OCI-M2 (cell line): ENCODE results near the gene ECT2L.

Experiments
- DNase-seq: peaks from one replicate; lab custom pipeline; 2025; ENCODE audit not compliant: unreplicated experiment; lab: John Stamatoyannopoulos, UW

Gene ECT2L

DNA sequence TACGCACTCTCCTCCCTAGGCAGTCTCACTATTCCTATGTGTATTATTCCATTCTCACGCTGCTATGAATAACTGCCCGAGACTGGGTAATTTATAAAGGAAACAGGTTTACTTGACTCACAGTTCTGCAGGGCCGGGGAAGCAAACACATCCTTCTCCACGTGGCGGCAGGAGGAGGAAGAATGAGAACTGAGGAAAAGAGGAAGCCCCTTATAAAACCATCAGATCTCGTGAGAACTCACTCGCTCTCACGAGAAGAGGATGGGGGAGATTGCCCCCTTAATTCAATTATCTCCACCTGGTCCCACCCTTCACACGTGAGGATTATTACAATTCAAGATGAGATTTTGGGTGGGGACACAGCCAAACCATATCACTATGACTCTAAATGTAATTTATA, 61.9 kb downstream of the ECT2L start:
- no peak for DNase-seq

DNA sequence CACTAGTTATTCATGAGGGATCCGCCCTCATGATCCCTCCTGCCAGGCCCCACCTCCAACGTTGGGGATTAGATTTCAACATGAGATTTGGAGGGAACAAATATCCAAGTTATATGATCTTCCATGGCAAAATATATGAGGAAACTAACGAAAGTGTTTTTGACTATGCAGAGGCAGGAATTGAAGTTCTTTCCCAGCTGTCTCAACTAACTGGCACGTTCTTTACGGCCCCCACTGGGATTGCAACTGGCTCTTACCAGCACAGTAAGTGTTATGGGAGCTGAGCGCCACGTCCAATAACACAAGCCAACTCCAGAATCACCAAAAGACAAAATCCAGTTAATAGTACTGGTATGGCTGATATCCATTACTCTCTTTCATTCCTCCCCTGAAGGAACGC, 66.6 kb downstream of the ECT2L start:
- DNase-seq: no peak

DNA sequence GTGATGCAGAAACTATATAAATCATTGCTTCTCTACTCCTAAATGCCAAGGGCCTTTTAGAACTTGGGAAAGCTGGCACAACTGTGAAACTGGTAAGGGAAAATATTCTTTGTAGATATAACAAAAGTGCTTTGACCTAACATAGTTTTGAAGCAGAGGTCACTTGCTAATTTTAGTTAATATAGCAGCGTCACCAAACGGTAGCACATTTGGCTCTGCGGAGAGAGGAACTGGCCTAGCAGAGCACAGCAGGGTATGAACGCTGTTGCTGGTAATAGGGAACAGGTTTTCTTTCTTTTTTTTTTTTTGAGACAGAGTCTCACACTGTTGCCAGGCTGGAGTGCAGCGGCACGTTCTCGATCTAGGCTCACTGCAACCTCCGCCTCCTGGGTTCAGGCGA, 67.4 kb downstream of the ECT2L start:
- no peak for DNase-seq

DNA sequence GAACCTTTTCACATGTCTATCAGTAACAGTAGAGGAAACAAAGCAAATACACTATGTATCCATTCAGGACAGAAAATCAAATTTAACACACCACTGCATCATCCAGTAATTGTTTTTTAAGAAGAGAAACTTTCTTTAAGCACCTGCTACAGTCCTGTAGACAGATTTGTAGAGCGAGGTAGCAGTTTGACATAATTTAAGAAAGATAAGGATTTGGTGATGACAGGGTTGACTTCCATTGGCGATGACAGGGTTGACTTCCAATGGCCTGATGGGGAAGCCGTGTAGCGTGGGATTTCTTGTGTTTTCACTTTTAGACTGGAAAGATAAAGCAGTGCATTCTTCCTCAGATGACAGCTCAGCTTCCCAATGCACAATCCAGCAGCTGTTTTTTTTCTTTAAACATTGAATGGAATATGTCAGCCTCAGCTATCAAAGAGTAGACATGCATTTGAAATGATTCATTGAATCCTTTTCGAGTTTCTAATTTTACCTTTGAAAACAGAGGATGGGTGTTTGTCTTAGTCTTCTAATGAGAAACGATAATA, 68.5 kb downstream of the ECT2L start:
- no peak for DNase-seq

DNA sequence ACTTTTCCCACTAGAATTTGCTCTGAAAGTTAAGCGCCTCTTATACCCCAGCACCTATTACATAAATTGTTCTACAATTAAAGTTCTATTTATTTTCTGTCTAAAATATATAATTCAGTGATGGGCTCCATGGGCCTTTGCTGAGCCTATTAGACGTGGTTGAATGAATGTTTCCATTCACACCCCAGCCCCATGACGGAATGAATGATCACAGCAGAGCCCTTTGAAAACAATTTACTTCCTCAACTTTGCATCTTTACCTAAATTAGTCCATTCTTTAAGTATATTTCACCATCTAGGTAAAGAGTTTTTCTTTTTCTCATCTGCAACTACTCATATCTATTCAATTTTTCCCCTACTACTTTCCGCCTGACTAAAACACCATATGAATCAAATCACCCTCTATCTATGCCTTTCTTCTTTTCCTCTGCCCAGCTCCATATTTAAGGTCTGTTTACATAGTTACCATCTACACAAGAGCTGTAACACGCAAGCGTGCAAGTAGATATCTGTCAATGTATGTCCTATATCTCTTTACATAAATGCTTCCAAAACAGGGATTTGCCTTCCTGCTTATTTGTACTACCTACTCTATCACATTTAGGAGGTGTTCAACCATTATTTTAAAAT, 69.7 kb downstream of the ECT2L start:
- no peak for DNase-seq

DNA sequence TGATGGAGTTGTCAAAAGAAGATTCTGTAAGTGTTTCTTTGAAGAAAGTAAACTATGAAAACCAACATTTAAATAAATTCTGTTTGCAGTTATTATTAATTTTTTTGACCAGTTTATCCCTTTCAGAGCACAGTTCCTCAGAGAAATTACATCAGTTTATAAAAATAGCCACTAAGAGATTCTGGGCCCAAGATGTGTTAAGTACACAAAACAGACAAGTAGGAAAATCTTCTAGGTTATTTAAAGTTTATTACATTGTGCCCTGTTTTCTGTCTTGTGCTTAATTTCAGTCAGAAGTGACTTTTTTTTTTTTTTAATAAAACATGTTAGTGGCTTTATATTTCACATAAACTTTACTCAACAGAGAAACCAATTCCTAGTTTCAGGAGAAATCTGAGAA, 72.3 kb downstream of the ECT2L start:
- DNase-seq: no peak

DNA sequence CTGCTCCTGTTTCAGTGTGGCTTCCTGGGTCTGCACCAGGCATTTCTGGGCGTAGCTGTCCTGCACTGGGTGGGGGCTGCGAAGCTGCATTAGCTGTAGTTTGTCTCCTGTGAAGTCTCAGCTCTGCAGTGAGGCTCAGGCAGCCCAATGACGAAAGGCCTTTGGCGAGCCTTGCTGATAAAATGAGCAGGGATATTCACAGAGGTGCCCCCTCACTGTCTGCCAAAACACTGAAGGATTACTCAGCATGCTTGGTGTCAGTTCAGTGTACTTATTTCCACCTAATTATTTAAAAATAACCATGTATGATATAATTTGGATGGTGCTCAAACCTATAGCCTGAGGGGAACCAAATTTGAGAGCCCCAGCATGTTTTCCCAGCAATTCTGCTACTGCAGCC, 73.5 kb downstream of the ECT2L start:
- no peak for DNase-seq

DNA sequence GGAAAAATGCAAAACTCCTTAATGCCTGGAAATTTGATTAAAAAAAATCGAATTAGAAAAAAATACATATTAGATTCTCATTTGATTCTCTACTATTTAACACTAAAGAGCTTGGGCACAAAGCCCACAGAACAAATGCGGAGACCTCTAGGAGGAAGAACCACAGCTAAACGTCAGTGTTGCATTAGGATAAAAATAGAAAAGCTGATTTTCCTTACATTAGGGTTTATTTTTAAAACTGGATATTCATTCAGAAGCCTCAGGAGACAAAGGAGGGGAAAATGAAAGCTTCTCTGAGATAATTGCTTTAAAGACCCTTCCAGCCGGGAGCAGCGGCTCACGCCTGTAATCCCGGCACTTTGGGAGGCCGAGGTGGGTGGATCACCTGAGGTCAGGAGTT, 77.3 kb downstream of the ECT2L start:
- DNase-seq: no peak

DNA sequence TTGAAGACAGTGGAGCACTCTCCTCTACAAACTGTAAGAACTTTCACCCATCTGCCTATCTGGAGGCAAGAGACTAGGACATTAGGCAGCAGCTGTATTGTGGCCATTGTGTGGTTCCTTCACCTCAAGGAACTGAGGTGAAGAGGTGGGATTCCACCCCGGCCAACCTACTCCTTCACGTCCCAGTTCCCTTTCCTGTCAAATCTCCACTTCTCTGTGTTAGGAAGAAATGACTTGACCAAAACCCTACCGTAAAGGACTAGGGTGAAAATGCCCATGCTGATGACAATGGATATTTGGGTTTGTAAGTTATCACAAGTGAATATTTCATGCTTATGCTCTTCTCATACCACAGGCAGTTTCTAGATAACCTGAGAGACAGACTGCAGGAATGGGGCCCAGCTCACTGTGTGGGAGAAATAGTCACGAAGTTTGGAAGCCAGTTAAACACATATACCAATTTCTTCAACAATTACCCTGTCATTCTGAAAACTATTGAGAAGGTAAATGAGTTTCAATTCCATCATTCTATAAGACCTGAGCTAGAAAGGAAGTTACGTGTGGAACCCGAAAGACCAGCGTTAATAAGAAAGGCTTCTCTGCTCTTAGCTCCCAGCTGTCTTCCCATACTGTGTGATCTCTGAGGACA, 86.6 kb downstream of the ECT2L start:
- no peak for DNase-seq

DNA sequence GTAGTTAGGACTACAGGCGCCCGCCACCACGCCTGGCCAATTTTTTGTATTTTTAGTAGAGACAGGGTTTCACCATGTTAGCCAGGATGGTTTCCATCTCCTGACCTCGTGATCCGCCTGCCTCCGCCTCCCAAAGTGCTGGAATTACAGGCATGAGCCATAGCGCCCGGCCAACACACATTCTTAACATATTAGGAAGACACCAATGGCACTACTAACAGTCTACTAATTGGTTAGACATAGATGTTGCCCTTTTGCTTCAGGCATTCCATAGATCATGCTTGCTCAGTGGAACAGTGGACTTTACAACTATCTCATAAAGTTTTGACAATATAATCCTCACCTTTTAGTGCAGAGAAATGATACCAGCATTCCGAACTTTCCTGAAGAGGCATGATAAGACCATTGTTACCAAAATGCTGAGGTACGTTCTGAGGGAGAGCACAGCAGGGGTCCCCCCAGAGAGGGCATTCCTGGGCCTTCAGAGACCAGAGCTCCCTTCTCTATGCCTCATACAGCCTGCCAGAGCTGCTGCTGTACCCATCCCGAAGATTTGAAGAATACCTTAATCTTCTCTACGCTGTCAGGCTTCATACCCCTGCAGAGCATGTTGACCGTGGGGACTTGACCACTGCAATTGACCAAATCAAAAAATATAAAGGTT, 89.4 kb downstream of the ECT2L start:
- DNase-seq: no peak

DNA sequence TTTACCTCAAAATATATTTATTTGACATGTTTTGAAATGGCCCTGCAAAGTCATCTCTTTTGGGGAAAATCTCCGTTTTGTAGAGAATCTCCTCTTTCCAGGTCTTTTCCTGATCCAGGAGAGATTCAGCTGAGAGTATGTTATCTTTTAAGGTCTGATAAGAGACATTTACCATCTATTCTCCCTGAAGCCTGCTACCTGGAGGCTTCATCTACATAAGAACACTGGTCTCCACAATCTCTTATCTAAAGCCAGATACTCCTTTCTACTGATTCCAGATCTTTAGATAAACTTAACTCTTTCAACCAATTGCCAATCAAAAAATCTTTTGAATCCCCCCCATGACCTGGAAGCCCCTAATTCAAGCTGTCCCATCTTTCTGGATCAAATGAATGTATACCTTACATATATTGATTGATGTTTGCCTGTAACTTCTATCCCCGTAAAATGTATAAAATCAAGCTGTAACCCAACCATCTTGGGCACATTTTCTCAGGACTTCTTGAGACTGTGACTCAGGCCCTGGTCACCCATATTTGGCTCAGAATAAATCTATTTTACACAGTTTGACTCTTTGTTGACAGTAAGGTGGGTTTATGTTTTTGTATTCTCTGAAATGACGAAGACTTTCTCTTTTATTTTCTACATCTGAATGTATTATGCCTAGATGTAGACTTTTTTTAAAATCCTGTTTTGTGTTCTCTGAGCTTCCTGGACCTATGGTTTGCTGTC, 95.5 kb downstream of the ECT2L start:
- DNase-seq: no peak

DNA sequence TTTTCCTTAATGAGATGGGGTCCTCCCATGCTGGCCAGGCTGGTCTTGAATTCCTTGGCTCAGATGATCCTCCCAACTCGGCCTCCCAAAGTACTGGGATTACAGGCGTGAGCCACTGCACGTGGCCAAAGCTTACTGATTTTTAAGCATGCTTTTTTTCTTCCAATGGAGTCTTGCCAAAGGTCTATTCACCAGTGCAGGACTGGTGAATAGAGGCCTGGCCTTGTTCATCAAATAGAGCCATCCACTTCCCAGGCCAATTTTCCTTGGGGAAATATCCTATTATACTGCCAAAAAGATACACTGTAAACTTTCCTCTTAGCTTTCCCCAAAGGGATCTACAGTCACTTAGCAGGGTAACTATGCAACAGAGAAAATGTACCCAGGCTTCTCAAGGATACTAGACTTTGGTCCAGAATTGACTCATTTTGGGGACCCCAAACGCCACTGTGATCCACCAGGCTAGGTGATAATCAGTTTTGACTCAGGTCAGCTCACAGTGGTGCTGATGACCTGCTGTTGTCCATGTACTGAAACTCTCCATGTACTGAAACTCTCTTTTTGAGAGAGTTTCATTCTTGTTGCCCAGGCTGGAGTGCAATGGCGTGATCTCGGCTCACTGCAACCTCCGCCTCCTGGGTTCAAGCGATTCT, 100.3 kb downstream of the ECT2L start:
- no peak for DNase-seq

DNA sequence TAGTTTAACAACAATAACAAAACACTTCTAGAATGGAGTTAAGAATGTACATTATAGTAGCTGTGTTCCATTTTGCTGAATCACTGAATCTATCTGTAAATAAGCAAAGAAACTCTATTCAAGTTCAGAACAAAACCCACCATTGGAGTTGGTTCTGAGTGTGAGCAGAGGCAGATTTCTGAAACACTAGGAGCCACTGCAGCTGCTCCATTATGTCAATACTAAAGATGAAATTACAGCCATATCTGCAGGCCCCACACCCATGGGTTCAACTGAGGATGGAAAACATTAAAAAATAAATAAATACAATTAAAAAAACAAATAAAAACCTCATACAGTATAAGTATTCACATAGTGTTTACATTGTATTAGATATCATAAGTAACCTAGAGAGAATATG, 101.1 kb downstream of the ECT2L start:
- DNase-seq: no peak

DNA sequence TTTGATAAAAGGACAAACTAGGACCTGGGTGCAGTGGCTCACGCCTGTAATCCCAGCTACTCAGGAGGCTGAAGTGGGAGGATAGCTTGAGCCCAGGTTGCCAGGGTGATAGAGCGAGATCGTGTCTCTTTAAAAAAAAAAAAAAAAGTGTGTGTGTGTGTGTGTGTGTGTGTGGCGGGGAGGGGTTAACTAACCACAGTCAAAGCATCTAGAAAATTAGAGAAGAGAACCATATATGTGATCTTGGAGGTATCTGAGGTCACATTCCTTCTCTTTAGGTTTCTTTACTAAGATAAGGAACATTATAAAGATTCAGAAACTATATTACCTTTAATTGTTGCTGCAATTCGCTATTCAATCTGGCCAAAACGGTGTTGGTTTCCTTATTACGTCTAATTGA, 111.3 kb downstream of the ECT2L start:
- no peak for DNase-seq

DNA sequence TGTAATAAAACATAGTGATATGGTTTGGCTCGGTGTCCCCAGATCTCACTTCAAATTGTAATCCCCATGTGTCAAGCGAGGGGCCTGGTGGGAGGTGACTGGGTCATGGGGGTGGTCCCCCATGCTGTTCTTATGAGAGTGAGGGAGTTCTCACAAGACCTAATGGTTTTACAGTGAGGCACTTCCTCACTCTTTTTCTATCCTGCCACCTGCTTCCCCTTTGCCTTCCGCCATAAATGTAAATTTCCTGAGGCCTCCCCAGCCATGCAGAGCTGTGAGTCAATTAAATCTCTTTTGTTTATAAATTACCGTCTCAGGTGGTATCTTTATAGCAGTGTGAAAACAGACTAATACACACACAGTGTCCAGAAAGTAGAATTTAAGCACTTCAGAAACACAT, 113.6 kb downstream of the ECT2L start:
- no peak for DNase-seq

DNA sequence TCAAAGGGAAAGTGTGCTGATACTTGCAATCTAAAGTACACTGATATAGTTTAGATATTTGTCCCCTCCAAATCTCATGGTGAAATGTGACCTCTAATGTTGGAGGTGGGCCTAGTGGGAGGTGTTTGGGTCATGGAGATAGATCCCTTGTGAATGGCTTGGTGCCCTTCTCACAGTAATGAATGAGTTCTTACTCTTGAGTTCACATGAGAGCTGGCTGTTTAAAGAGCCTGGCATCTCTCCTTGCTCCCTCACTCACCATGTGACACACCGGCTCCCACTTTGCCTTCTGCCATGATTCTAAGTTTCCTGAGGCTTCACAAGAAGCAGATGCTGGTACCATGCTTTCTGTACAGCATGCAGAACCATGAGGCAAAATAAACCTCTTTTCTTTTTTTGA, 114.1 kb downstream of the ECT2L start:
- DNase-seq: no peak

DNA sequence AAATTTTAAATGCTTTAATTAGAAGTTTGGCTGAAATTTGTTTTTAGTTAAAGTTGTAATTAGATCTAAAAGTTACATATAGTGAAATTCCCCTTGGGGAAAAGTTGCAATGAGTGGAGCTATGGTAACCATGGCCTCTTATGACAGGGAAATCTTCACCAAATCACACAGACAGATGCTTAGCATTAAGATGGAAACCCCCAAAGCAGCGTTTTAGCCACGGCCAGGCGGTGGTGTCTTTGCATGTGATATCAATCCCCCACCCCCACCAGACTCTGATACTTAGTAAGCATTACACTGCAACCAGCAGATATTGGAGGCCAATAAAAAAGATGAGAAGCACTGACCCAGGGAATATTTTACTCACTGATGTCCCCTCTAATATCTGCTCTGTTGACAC, 116.4 kb downstream of the ECT2L start:
- DNase-seq: no peak

DNA sequence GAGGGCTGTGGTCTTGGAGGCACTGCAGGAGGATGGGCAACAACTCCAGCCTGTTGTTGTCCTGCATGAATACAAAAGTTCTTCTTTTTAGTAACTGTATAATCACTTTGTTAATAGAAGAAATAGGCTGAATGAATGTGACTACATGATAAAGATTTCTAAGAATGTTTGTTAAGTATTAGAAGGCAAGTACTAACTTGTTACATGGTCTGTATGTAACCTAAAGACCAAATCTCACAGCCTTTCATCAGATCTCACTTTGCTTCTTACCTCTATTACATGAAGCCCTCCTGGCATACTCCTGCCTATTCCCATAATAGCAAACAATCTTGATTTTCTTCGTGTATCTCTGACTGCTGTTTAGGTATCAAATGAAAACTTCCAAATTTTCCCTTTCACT, 118.8 kb downstream of the ECT2L start:
- DNase-seq: no peak

DNA sequence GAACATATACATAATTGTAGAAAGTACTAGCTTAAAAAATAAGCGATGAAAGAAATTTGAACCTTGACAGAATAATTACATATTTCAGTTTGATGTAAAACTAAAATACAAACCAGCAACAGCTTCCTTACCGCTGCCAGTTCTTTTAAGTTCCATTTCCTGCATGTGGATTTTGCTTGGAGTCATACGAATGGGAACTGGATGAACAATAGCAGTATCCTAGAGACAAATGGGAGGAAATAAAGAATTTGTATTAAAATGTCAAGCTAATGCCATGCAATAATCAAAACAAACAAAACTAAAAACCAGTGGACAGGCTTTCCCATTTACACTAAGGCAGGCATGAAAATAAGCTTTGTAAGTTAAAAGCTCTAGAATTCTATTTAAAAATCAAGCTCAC, 125.0 kb downstream of the ECT2L start:
- DNase-seq: no peak

DNA sequence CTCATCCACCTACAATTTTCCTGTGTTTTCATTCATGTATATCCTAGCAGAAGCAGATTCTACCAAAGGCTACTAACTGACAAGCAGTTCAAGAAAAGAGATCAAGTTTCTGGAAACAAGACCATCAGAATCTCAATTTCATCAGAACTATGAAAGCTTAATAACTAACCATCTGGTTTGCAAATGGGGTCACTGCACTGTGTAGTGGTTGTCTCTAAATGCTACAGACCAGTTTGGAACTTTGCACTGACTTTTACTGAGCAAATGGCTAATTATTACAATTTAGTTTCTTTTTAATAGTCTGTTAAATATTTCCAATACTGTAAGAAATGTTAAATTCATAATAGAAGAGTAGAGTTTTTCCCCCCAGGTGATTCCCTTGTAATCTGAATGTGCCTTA, 127.7 kb downstream of the ECT2L start:
- no peak for DNase-seq

DNA sequence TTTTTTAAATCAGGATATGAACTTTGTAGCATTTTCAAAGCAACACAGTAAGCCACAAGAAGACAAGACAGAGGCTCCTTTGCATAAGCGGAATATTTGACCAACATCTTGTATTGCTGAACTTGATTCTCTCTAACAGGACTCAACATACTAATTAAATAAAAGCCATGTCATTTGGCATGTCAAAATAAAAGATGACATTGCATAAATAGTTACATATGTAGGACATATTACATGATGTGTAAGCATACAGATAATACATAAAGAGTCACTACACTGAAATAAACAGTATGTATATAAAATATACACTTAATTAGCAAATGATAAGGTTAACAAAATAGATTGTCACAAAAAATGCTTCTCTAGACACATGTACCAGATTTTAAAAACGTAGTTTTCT, 129.9 kb downstream of the ECT2L start:
- DNase-seq: no peak
